Measurements from ENCODE around the gene NSUN2. TPM values are rescaled to one million over a fixed set of nuclear protein-coding genes. Genes with fewer than 3 reads are reported as not detected.

The NSUN2 gene
- total RNA-seq, 1 donor from 2014 or later = 70.2 TPM

DNA sequence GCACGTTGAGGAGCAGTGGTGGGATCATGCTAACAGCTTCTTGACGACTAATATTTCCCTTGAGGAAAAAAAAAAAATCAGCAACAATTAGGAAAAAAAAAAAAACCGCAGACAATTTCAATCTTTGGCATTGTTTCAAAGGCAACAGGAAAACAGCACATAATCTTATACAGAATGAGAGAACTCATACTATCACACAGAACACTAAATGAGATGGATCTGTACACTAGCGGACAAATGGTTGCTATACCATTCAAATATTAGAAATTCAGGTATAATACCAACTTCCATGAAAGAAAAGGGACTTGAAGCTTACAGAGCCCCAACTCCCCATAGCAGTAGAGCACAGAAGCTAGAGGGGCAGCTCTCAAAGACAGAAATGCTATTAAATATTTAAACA lies 9.6 kb downstream of the NSUN2 start:
- Mint-ChIP-seq H3K36me3 (ENCODE audit: low read depth, unreplicated experiment) (peaks cover 21% of the 10 kb centered on the region), H3K4me1 (ENCODE audit: unreplicated experiment) (no peaks in the 10 kb centered on the region), H3K27me3 (ENCODE audit: unreplicated experiment) (no peaks in the 10 kb centered on the region), H3K4me3 (ENCODE audit: unreplicated experiment) (no peak overlapping the region), H3K27ac (ENCODE audit: unreplicated experiment) (no peak overlapping the region), H3K9me3 (ENCODE audit: unreplicated experiment) (no peaks in the 10 kb centered on the region)
- TF ChIP-seq, protein P1, sequence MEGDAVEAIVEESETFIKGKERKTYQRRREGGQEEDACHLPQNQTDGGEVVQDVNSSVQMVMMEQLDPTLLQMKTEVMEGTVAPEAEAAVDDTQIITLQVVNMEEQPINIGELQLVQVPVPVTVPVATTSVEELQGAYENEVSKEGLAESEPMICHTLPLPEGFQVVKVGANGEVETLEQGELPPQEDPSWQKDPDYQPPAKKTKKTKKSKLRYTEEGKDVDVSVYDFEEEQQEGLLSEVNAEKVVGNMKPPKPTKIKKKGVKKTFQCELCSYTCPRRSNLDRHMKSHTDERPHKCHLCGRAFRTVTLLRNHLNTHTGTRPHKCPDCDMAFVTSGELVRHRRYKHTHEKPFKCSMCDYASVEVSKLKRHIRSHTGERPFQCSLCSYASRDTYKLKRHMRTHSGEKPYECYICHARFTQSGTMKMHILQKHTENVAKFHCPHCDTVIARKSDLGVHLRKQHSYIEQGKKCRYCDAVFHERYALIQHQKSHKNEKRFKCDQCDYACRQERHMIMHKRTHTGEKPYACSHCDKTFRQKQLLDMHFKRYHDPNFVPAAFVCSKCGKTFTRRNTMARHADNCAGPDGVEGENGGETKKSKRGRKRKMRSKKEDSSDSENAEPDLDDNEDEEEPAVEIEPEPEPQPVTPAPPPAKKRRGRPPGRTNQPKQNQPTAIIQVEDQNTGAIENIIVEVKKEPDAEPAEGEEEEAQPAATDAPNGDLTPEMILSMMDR (IDR thresholded peaks at IDR 0.05; ENCODE audit: unreplicated experiment) = no peak
- no peak for DNase-seq (ENCODE audit: low spot score)

DNA sequence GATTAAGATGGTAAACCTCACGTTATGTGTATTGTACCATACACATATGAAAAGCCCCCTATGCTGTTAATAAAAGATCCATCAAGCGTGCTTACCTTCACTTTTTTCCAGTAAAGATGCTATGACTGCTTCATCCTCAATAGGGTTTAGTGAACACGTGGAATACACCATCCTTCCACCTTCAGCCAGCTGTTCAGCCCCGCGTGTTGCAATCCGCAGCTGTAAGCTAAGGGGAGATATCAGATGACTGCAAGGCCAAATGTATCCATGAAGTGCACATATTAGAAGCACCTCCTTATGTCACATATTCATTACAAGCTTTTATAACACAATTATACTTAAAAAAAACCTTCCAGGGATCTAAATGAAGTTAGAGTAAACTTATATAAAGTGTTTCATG lies 16.2 kb downstream of the NSUN2 start:
- Mint-ChIP-seq H3K27me3 (ENCODE audit: unreplicated experiment) (peaks cover 1% of the 10 kb centered on the region), H3K9me3 (ENCODE audit: unreplicated experiment) (no peaks in the 10 kb centered on the region), H3K27ac (ENCODE audit: unreplicated experiment) (no peak overlapping the region), H3K4me3 (ENCODE audit: unreplicated experiment) (no peak overlapping the region), H3K36me3 (ENCODE audit: low read depth, unreplicated experiment) (peaks cover 28% of the 10 kb centered on the region), H3K4me1 (ENCODE audit: unreplicated experiment) (no peaks in the 10 kb centered on the region)
- DNase-seq (ENCODE audit: low spot score) = no peak
- TF ChIP-seq, protein P1 (IDR thresholded peaks at IDR 0.05; ENCODE audit: unreplicated experiment) = no peak

DNA sequence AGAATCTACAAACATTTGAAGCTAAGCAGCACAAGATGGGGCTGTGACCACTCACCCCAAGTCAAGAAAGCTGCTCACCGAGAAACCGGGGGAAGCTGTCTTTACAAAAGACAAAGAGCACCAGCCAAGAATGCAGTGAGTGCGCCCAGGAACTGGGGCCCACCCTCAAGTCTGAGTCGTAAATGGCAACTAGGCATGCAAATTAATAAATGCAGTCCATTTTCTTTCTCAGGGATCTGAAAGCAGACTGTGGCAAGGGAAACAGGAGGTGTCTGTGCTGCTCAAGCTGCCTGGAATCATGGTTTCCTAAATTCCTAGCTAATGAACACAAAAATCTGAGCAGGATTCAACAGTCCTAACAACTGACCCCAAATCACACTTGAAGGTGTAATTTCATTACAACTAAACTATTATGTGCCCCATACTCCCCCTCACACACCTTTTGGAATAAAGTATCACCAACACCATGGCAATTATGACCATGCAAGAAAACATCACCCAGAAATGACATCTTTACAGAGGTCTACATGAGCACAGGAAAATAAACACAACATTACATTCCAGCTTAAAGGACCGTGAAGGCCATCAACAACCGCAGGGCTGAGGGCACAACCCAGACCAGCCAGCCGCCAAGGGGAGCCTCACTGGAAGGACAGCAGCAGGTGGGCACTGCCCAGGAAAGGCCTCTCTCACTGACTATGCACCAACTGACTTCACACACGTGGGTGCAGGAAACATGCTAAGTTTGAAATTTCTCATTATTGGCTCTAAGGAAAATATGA lies 17.6 kb downstream of the NSUN2 start:
- Mint-ChIP-seq H3K27me3 (ENCODE audit: unreplicated experiment) (peaks cover 1% of the 10 kb centered on the region), H3K4me1 (ENCODE audit: unreplicated experiment) (no peaks in the 10 kb centered on the region), H3K9me3 (ENCODE audit: unreplicated experiment) (no peaks in the 10 kb centered on the region), H3K27ac (ENCODE audit: unreplicated experiment) (no peak overlapping the region), H3K4me3 (ENCODE audit: unreplicated experiment) (no peak overlapping the region), H3K36me3 (ENCODE audit: low read depth, unreplicated experiment) (peaks cover 31% of the 10 kb centered on the region)
- no peak for DNase-seq (ENCODE audit: low spot score)
- TF ChIP-seq, protein P1 (IDR thresholded peaks at IDR 0.05; ENCODE audit: unreplicated experiment) = no peak

DNA sequence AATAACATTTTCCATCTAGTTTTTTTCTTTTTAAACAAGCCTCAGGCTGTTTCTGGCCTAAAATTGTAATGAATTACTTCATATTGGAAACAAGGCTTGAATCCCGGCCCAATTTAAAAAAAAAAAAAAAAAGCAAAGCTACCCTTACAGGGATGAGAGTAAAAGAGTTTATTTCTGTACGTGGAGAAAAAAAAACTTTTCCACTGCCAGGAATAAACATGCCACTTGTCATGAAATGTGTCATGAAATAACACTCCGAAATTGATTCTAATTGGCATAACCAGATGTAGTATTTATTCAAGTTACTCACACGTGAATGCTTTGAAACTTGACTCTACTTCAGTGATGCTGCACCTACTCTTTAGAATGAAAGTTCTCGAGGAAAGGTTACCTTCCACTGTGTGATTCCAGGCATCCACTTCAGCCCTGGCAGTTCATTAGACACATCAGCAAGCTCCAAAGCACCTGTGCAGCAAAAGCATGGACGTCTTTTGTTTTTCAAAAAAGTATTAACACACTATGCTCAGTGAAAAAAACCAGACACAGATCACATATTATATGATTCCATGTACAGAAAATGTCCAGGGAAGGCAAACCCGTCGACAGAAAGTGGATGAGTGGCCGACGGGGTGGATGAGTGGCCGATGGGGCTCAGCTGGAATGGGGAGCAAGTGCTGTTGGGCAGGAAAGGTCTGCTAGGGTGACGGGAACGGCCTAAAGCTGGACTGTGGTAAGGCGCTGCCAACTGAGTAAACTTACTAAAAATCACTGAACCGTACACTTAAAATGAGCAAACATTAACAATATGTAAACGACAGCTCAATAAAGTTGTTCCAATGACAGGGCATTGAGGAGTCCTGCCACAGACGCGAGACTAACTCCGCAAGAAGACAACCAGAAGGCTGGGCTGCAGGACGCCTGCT lies 21.2 kb downstream of the NSUN2 start:
- no peaks in the 10 kb centered on the region for H3K9me3 Mint-ChIP-seq (ENCODE audit: unreplicated experiment)
- H3K4me3 Mint-ChIP-seq (ENCODE audit: unreplicated experiment) = peak overlapping the region; percentile 47
- TF ChIP-seq, protein P1 (IDR thresholded peaks at IDR 0.05; ENCODE audit: unreplicated experiment) = no peak
- DNase-seq (ENCODE audit: low spot score) = no peak
- peaks cover 41% of the 10 kb centered on the region for H3K36me3 Mint-ChIP-seq (ENCODE audit: low read depth, unreplicated experiment)
- peaks cover 1% of the 10 kb centered on the region for H3K27me3 Mint-ChIP-seq (ENCODE audit: unreplicated experiment)
- no peak overlapping the region for H3K27ac Mint-ChIP-seq (ENCODE audit: unreplicated experiment)
- no peaks in the 10 kb centered on the region for H3K4me1 Mint-ChIP-seq (ENCODE audit: unreplicated experiment)

All from endothelial cell (in vitro differentiated cells).